GM06990 (cell line): ENCODE data around the gene THRAP3.

Source experiments
- DNase-seq: peaks from one replicate; pipeline ENCODE4 v3.0.0-alpha.2; 2011; ENCODE audit not compliant: insufficient read length; ENCODE audit errors: extremely low read depth
- H3K27me3 ChIP-seq: replicated peaks from 2 replicates; pipeline ENCODE4 v1.6.0; 2011; ENCODE audit warnings: low read length; ENCODE audit not compliant: control insufficient read depth, insufficient read depth
- H3K36me3 ChIP-seq: 2 replicates; pipeline ENCODE4 v1.5.1; 2011; ENCODE audit warnings: low read length; ENCODE audit not compliant: control insufficient read depth, insufficient read depth
- H3K4me3 ChIP-seq: replicated peaks from 2 replicates; pipeline ENCODE4 v1.5.1; 2011; ENCODE audit warnings: low read depth, mild to moderate bottlenecking, control low read depth, low read length
- CTCF ChIP-seq: IDR thresholded peaks from 2 replicates; pipeline ENCODE4 v1.5.1; 2011; ENCODE audit warnings: low read length, control low read depth, mild to moderate bottlenecking, inconsistent platforms; ENCODE audit not compliant: insufficient read depth, poor library complexity, severe bottlenecking

THRAP3 gene

GRCh38 chr1:36258960-36259344, 34.7 kb downstream of the THRAP3 start:
- Histone ChIP-seq H3K27me3 (no peaks in the 10 kb centered on the region), H3K36me3 (no peaks in the 10 kb centered on the region; the same call in none of the 2 replicates), H3K4me3 (no peak overlapping the region)
- no peak for TF ChIP-seq CTCF
- DNase-seq, result no peak

DNA sequence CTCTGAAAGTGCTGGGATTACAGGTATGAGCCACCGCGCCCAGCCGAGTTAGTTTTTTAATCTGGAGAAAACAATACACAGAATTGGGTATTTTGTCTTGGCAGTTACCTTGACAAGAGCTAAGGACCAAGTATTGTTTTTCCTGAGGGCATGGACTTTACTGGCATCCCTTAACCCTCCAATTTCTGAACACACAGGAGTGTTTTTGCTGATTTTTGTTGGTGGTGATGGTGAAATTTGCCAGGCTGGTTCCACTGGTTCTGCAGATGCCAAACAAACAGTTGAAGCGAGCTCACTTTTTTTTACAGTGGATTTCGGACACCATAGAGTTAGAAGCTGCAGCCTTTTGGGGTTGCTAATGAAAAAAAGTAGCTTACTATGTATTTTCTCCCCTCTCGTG, 44.7 kb downstream of the THRAP3 start:
- Histone ChIP-seq H3K4me3 (no peak overlapping the region), H3K36me3 (peaks cover 11% of the 10 kb centered on the region), H3K27me3 (no peaks in the 10 kb centered on the region)
- no peak for TF ChIP-seq CTCF
- no peak for DNase-seq

GRCh38 chr1:36269408-36269838, 45.2 kb downstream of the THRAP3 start:
- Histone ChIP-seq H3K27me3 (no peaks in the 10 kb centered on the region), H3K4me3 (no peak overlapping the region), H3K36me3 (peaks cover 11% of the 10 kb centered on the region)
- DNase-seq, result no peak
- no peak for TF ChIP-seq CTCF

- Histone ChIP-seq H3K4me3 (no peak overlapping the region), H3K27me3 (no peaks in the 10 kb centered on the region), H3K36me3 (peaks cover 8% of the 10 kb centered on the region)
- TF ChIP-seq CTCF, result no peak
- no peak for DNase-seq
Measured at GRCh38 chr1:36273024-36273423, 48.8 kb downstream of the THRAP3 start.

DNA sequence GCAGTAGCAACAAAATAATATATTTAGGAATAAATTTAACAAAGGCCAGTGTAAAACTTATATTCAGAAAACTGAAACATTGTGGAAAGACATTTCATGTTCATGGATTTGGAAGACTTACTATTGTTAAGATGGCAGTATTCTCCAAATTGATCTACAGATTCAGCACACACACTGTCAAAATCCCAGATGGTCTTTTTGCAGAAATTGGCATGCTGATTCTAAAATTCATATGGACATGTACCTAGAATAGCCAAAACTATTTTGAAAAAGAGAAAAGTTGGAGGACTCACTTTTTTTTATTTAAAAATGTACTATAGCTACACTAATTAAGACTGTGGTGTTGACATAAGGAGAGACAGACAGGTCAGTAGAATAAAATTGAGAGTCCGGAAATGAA, 50.0 kb downstream of the THRAP3 start:
- DNase-seq, result no peak
- Histone ChIP-seq H3K27me3 (no peaks in the 10 kb centered on the region), H3K36me3 (peaks cover 8% of the 10 kb centered on the region), H3K4me3 (no peak overlapping the region)
- no peak for TF ChIP-seq CTCF

- TF ChIP-seq CTCF, result no peak
- Histone ChIP-seq H3K4me3 (no peak overlapping the region), H3K36me3 (no peaks in the 10 kb centered on the region), H3K27me3 (no peaks in the 10 kb centered on the region)
- DNase-seq, result no peak
Measured at GRCh38 chr1:36276688-36277087, 52.4 kb downstream of the THRAP3 start.
